Measurements from ENCODE around the gene DPP3.

- no peak for TF ChIP-seq CTCF (conservative IDR thresholded peaks at IDR 0.05)
- TF ChIP-seq EZH2 (IDR thresholded peaks at IDR 0.05; ENCODE audit: low read depth), result no peak
Measured at GRCh38 chr11:66549696-66550095, 69.5 kb downstream of the DPP3 start.

Measured in PC-9 (cell line).